Calu3 (cell line): ENCODE results near the gene ERP29. TPM values are rescaled to one million over a fixed set of nuclear protein-coding genes. Genes with fewer than 3 reads are reported as not detected.

Source experiments
- Bru-seq: library from RNA; stranded (reverse); fragments of 400-500 nt; gene quantifications from one replicate; lab custom pipeline; 2021; lab: Mats Ljungman, UMichigan
- BruChase-seq, 2 experiments: library from RNA; stranded (reverse); fragments of 400-500 nt; gene quantifications; one replicate each; lab custom pipeline; 2021; lab: Mats Ljungman, UMichigan
- BruUV-seq: library from RNA; stranded (reverse); fragments of 400-500 nt; replicated peaks from 2 replicates; lab custom pipeline; 2021; lab: Mats Ljungman, UMichigan
- CTCF ChIA-PET: fragments of 300-600 bp; sonication (Branson Sonifier 250); formaldehyde crosslinking; loops from one replicate; lab custom pipeline; 2022; ENCODE audit warnings: antibody characterized with exemption; lab: Charles Lee
- DNase-seq: peaks from one replicate; pipeline ENCODE4 v3.0.0; 2022
- H3K27ac Mint-ChIP-seq: one replicate; pipeline ENCODE4 v1.8.0; 2022; ENCODE audit warnings: mixed read lengths; ENCODE audit not compliant: unreplicated experiment
- H3K27me3 Mint-ChIP-seq: one replicate; pipeline ENCODE4 v1.8.0; 2022; ENCODE audit warnings: mixed read lengths; ENCODE audit not compliant: unreplicated experiment
- H3K36me3 Mint-ChIP-seq: one replicate; pipeline ENCODE4 v1.8.0; 2022; ENCODE audit warnings: mild to moderate bottlenecking, moderate library complexity, mixed read lengths; ENCODE audit not compliant: insufficient read depth, unreplicated experiment
- H3K4me1 Mint-ChIP-seq: one replicate; pipeline ENCODE4 v1.8.0; 2022; ENCODE audit warnings: mild to moderate bottlenecking, low read depth, mixed read lengths; ENCODE audit not compliant: unreplicated experiment
- H3K4me3 Mint-ChIP-seq: one replicate; pipeline ENCODE4 v1.8.0; 2022; ENCODE audit warnings: mild to moderate bottlenecking, low read depth, moderate library complexity, mixed read lengths; ENCODE audit not compliant: unreplicated experiment
- H3K9me3 Mint-ChIP-seq: one replicate; pipeline ENCODE4 v1.8.0; 2022; ENCODE audit warnings: low read depth, mixed read lengths; ENCODE audit not compliant: unreplicated experiment
- intact Hi-C: fragments of 100-400 bp; cut with micrococcal nuclease; formaldehyde crosslinking; loops from one replicate; pipeline ENCODE4 v1.10.0; 2022; ENCODE audit not compliant: unreplicated experiment
- long read RNA-seq: library from polyadenylated mRNA; stranded (forward); transcript quantifications from one replicate; pipeline ENCODE4 v2.0.0, GENCODE V29; 2022
- total RNA-seq: library from RNA; stranded (reverse); gene quantifications from 2 replicates; pipeline ENCODE4 v1.2.3, GENCODE V29; 2022
- TF ChIP-seq, protein P1 (sequence below): fragments of 200-600 bp; IDR thresholded peaks from one replicate; pipeline ENCODE4 v1.8.0; 2022; ENCODE audit warnings: antibody characterized with exemption; ENCODE audit not compliant: unreplicated experiment

ERP29 gene
- 162 and 165 TPM in 2 replicates for total RNA-seq
- Bru-seq, nascent RNA = percentile 91 among the genes with signal in this experiment
- BruChase-seq, experiment 1, labeled RNA remaining after a 6-hour chase = percentile 93 among the genes with signal in this experiment
- percentile 90 among the genes with signal in this experiment for BruChase-seq, experiment 2, labeled RNA remaining after a 2-hour chase
- long read RNA-seq, transcript ERP29-202 (2 exons, 1,333 nt) = minor isoform, 18 of 371 reads
- long read RNA-seq, transcript ERP29-201 (3 exons, 1,735 nt) = major isoform, 323 of 371 reads
- long read RNA-seq, partial matches to known transcripts = 27 of 371 reads
- long read RNA-seq, other reads (novel, unspliced or antisense) = 2 of 371 reads

DNA sequence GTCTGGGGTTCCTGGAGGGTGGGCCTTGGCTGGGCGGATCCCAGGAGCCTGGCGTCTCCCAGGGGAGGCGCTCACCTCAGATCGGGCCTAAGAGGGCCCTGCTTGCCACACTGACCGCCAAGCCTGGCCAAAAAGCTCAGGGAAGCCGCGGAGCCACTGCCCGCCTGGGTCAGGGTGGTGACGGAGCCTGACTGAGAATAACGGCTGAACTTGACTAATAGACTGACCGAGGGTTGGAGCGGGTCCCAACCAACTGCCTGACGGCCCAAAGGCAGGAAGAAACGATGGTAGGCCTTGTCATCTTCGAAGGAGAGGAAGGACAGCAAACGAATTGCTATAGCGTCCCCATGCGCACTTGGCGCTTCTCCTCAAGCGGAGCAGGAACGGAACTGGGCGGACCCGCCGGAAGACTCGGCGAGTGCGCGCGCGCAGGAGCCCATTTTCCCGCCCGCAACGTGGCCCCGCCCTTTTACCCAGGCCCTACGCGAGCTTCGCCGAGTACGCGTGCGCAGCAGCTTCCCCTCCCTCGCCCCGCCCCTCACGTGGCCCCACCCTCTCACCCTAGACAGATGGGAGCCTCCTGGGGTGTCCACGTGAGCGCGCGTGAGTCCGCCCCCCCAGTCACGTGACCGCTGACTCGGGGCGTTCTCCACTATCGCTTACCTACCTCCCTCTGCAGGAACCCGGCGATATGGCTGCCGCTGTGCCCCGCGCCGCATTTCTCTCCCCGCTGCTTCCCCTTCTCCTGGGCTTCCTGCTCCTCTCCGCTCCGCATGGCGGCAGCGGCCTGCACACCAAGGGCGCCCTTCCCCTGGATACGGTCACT is at the start of gene ERP29, which contains the start of gene TMEM116:
ERP29 (plus strand) TSS at position 652 of the 826 bp plus-strand sequence; CDS start at position 692, 40 bp downstream.
TMEM116 (minus strand) TSS at position 391 of the 826 bp plus-strand sequence. CDS start 7,895 bp downstream, outside the sequence.
- peaks cover 39% of the 10 kb centered on the region for H3K4me1 Mint-ChIP-seq
- no peaks in the 10 kb centered on the region for H3K27me3 Mint-ChIP-seq
- BruUV-seq = TSS peak; percentile 86
- intact Hi-C loops = loop anchor here (2.0 to 5.0 kb wide), 2 partner anchors 68 to 69 kb away; no protein-coding TSS in a partner anchor
- H3K27ac Mint-ChIP-seq = peak within 1 kb of the TSS; percentile 93
- peaks cover 6% of the 10 kb centered on the region for H3K9me3 Mint-ChIP-seq
- H3K36me3 Mint-ChIP-seq = peaks cover 63% of the 10 kb centered on the region
- TF ChIP-seq, protein P1, sequence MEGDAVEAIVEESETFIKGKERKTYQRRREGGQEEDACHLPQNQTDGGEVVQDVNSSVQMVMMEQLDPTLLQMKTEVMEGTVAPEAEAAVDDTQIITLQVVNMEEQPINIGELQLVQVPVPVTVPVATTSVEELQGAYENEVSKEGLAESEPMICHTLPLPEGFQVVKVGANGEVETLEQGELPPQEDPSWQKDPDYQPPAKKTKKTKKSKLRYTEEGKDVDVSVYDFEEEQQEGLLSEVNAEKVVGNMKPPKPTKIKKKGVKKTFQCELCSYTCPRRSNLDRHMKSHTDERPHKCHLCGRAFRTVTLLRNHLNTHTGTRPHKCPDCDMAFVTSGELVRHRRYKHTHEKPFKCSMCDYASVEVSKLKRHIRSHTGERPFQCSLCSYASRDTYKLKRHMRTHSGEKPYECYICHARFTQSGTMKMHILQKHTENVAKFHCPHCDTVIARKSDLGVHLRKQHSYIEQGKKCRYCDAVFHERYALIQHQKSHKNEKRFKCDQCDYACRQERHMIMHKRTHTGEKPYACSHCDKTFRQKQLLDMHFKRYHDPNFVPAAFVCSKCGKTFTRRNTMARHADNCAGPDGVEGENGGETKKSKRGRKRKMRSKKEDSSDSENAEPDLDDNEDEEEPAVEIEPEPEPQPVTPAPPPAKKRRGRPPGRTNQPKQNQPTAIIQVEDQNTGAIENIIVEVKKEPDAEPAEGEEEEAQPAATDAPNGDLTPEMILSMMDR = peak; percentile 36
- CTCF ChIA-PET = interaction anchor here (0.6 to 2.4 kb wide), 14 partner anchors 9 to 236 kb away, joined by 3 to 16 read pairs (median 4); no protein-coding TSS in a partner anchor
- H3K4me3 Mint-ChIP-seq = peak within 1 kb of the TSS; percentile 99
- peak; percentile 99 for DNase-seq

DNA sequence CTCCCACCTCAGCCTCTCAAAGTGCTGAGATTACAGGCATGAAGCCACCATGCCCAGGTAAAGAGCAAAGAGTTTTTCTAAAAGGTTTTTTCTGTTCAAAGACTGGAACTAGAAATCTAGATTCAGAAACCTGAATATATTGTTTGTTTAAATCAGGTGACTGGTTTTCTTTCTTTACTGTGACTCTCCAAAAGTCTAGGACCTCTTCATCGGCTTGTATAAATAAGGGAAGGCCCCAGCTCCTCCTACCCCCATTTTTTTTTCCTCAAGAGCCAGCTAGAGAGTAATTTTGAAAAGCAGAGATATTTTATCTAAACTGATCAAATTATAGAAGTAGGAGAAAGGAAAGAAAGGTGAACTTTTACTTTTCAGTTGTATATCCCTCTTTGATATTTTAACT is 48.3 kb upstream of the ERP29 start:
- no peaks in the 10 kb centered on the region for H3K36me3 Mint-ChIP-seq
- peaks cover 5% of the 10 kb centered on the region for H3K9me3 Mint-ChIP-seq
- CTCF ChIA-PET = interaction anchor here (0.5 kb wide), 1 partner anchor 85 kb away, joined by 3 read pairs; no protein-coding TSS in a partner anchor
- H3K4me1 Mint-ChIP-seq = no peaks in the 10 kb centered on the region
- TF ChIP-seq, protein P1 = no peak
- intact Hi-C loops = no loop called here
- H3K27ac Mint-ChIP-seq = no peak overlapping the region
- DNase-seq = no peak
- BruUV-seq = no TSS peak
- H3K27me3 Mint-ChIP-seq = no peaks in the 10 kb centered on the region
- H3K4me3 Mint-ChIP-seq = no peak overlapping the region

DNA sequence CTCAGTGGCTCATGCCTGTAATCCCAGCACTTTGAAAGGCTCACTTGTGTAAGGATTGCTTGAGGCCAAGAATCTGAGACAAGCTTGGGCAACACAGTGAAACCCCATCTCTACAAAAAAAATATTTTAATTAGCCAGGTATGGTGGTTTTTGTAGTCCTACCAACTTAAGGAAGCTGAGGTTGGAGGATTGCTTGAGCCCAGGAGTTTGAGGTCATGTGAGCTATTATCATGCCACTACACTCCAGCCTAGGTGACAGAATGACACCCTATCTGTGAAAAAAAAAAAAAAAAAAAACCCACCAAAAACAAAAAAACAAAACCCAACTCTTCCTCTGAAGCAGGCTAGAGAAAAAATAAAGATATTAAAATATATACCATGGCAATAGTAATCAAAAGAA is 41.4 kb upstream of the ERP29 start:
- Mint-ChIP-seq H3K27me3 (no peaks in the 10 kb centered on the region), H3K27ac (no peak overlapping the region), H3K9me3 (no peaks in the 10 kb centered on the region), H3K4me3 (no peak overlapping the region), H3K4me1 (no peaks in the 10 kb centered on the region), H3K36me3 (no peaks in the 10 kb centered on the region)
- no peak for DNase-seq
- BruUV-seq = no TSS peak
- CTCF ChIA-PET = no interaction called here
- intact Hi-C loops = no loop called here
- TF ChIP-seq, protein P1 = no peak
